Coronary artery (tissue), 2 donors: ENCODE data around the gene GOT2.
"Not testable (repeated sequence)": the region's sequence is repeated elsewhere in the genome, so short reads cannot be mapped to it uniquely, and the experiment has no call there.

Source experiments
- DNase-seq: peaks from one replicate; pipeline ENCODE4 v3.0.0-alpha.2; 2017; ENCODE audit warnings: low spot score
- H3K27ac ChIP-seq, 2 donors: fragments of 200-600 bp; sonication (generic); one replicate each; pipeline ENCODE4 v1.5.1; 2016 to 2019
- H3K4me3 ChIP-seq: fragments of 200-600 bp; sonication (generic); 2 replicates; pipeline ENCODE4 v1.5.1; 2016; ENCODE audit warnings: mild to moderate bottlenecking, moderate library complexity
- TF ChIP-seq, protein P1 (sequence below): fragments of 200-600 bp; sonication (generic); IDR thresholded peaks from one replicate; pipeline ENCODE4 v1.5.1; 2019; ENCODE audit warnings: antibody characterized with exemption

The GOT2 gene

GRCh38 chr16:58716468-58716867 is 17.6 kb downstream of the GOT2 start:
- TF ChIP-seq, protein P1, sequence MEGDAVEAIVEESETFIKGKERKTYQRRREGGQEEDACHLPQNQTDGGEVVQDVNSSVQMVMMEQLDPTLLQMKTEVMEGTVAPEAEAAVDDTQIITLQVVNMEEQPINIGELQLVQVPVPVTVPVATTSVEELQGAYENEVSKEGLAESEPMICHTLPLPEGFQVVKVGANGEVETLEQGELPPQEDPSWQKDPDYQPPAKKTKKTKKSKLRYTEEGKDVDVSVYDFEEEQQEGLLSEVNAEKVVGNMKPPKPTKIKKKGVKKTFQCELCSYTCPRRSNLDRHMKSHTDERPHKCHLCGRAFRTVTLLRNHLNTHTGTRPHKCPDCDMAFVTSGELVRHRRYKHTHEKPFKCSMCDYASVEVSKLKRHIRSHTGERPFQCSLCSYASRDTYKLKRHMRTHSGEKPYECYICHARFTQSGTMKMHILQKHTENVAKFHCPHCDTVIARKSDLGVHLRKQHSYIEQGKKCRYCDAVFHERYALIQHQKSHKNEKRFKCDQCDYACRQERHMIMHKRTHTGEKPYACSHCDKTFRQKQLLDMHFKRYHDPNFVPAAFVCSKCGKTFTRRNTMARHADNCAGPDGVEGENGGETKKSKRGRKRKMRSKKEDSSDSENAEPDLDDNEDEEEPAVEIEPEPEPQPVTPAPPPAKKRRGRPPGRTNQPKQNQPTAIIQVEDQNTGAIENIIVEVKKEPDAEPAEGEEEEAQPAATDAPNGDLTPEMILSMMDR, result no peak
- DNase-seq, result no peak
- Histone ChIP-seq H3K27ac (no peak overlapping the region), H3K4me3 (no peak overlapping the region)

DNA sequence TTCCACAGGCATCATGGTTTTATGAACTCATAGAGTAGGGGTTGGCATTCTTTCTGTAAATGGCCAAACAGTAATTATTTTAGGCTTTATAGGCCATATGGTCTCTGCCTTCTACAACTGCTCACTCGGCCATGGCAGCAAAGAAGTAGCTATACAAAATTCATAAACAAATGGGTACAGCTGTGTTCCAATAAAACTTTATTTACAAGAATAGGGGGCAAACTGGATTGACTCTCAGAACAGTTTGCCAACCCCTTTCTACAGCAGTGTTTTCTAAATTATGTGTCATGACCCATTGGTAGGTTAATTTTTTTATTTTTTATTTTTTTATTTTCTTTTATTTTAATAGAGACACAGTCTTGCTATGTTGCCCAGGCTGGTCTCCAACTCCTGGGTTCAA is 20.4 kb downstream of the GOT2 start:
- DNase-seq, result no peak
- H3K27ac ChIP-seq, result no peak overlapping the region
- no peak overlapping the region for H3K4me3 ChIP-seq
- TF ChIP-seq, protein P1, result no peak

- no peak for DNase-seq
- Histone ChIP-seq H3K27ac (no peak overlapping the region), H3K4me3 (no peak overlapping the region)
- TF ChIP-seq, protein P1, result no peak
These were observed 24.8 kb downstream of the GOT2 start for GRCh38 chr16:58709333-58709732.

DNA sequence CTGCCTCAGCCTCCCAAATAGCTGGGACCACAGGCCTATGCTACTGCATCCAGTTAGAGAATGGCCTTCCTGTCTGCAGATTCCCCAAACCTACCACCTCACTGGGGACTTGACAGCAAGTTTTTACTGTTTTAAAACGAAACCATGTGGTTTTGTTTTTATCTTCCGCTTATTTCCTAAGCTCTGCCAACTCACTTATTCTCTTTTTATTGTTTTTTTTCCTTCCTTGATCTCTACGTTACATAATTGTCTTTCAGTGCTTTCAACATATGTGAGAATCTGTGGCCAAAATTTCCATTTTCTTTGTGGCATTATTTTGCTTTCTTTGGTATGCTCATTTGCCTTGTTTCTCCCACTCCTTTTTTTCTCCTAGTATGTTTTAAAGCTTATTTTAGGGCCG is 35.0 kb downstream of the GOT2 start:
- no peak overlapping the region for H3K4me3 ChIP-seq
- DNase-seq, result no peak
- H3K27ac ChIP-seq, result no peak overlapping the region
- TF ChIP-seq, protein P1, result no peak

- Histone ChIP-seq H3K4me3 (no peak overlapping the region), H3K27ac (no peak overlapping the region)
- TF ChIP-seq, protein P1, result no peak
- no peak for DNase-seq
These were observed 38.7 kb downstream of the GOT2 start for GRCh38 chr16:58695368-58695767.

DNA sequence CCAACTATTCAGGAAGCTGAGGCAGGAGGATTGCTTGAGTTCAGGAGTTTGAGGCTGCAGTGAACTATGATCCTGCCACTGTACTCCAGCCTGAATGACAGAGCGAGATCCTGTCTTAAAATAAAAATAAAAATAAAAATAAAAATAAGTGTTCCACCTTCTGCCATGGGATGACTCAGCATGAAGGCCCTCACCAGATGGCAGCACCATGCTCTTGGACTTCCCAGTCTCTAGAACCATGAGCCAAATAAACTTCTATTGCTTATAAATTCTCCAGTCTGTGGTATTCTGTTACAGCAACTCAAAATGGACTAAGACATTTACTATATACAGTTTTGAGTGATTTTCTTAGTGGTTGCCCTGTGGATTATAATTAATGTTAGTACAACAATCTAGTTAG is 41.7 kb downstream of the GOT2 start:
- TF ChIP-seq, protein P1, result no peak
- Histone ChIP-seq H3K27ac (no peak overlapping the region), H3K4me3 (no peak overlapping the region)
- DNase-seq, result no peak

DNA sequence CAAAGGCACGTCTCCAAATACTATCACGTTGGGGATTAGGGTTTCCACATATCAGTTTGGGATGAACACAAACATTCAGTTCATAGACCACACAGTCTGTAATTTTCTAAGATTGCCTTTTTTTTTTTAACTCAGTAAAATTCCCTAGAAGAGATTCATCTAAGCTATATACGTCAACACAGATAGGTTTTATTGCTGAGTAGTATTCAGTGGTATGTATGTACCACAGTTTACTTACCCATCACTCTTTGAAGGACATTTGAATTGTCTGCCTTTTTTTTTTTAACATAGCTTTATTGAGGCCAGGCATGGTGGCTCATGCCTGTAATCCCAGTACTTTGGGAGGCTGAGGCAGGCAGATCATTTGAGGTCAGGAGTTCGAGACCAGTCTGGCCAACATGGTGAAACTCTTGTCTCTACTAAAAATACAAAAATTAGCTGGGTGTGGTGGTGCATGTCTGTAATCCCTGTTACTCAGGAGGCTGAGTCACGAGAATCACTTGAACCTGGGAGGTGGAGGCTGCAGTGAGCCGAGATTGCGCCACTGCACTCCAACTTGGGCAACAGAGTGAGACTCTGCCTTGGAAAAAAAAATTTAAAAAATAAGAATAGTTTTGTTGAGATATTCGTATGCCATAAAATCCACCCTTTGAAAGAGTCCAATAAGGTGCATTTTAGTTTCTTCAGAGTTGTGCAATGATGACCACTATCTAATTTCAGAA is 47.0 kb downstream of the GOT2 start:
- H3K4me3 ChIP-seq, DNase-seq: not testable (repeated sequence)

More for the DNA sequence above, 47.0 kb downstream of the GOT2 start:
- H3K27ac ChIP-seq, result not testable (repeated sequence)
